ENCODE measurements around the gene DKK2. TPM values are rescaled to one million over a fixed set of nuclear protein-coding genes. Genes with fewer than 3 reads are reported as not detected.

DKK2 gene, protein sequence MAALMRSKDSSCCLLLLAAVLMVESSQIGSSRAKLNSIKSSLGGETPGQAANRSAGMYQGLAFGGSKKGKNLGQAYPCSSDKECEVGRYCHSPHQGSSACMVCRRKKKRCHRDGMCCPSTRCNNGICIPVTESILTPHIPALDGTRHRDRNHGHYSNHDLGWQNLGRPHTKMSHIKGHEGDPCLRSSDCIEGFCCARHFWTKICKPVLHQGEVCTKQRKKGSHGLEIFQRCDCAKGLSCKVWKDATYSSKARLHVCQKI
- total RNA-seq (2014; rRNA removed; shearing (Covaris generic)): 0.25 and 0.74 TPM in 2 replicates

DNA sequence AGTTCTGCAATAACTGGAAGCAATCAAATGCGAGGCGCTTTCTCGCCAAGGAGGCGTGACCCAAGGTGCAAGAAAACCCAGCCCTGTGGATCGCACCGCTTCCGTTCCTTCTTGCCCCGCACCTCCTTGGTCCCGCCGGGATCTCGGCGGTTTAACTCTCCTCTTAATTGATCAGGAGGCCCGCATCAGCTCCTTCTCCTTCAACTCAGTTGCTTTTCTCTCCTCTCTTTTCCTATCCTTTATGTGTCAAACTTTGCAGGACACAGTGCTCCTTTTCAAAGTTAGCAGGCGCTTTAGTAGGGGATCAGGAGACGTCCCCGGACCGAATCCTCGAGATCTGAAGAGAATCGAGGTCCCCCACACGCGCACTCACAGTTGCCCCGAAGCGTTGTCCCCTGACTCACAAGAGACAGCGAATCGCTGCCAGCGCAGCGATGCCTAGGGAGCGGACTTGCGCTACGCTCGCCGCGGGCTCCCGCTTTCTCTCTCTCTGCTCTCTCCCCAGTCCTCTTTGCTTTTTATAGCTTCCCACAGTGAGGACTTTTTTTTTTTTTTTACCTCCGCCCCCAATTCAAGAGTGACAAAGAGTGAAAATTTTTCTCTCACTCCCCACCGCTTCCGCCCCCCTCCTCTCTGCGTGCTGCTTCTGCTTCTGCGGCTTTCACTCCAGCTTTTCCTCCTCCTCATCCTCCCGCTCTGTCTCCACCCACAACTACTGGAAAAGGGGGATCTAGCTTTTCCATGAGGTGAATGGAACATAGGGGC lies at the start of gene DKK2:
Gene DKK2 (minus strand): TSS at position 495 of the 765 bp plus-strand sequence. CDS start 722 bp downstream, outside the sequence.
- peak; percentile 32 for DNase-seq (ENCODE audit: low read depth)

DNA sequence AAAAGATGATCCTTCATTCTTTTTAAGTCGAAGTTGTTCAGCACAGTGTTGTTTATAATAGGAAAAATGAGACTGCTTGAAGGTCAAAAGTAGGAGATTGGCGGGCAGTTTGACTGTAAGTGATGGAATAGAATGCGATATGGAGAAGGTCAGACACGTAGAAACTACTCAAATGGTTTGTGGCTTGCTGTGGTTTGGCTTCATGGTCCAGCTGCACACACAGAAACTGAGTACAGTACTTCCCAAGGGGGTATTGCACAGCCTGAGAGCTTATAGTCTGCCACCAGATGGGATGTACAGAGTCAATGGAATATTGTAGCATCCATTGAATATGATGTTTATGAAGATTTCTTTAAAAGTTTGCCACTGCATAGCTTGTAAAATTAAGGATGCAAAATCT lies 41.1 kb upstream of the DKK2 start:
- no peak for DNase-seq (ENCODE audit: low read depth)

DNA sequence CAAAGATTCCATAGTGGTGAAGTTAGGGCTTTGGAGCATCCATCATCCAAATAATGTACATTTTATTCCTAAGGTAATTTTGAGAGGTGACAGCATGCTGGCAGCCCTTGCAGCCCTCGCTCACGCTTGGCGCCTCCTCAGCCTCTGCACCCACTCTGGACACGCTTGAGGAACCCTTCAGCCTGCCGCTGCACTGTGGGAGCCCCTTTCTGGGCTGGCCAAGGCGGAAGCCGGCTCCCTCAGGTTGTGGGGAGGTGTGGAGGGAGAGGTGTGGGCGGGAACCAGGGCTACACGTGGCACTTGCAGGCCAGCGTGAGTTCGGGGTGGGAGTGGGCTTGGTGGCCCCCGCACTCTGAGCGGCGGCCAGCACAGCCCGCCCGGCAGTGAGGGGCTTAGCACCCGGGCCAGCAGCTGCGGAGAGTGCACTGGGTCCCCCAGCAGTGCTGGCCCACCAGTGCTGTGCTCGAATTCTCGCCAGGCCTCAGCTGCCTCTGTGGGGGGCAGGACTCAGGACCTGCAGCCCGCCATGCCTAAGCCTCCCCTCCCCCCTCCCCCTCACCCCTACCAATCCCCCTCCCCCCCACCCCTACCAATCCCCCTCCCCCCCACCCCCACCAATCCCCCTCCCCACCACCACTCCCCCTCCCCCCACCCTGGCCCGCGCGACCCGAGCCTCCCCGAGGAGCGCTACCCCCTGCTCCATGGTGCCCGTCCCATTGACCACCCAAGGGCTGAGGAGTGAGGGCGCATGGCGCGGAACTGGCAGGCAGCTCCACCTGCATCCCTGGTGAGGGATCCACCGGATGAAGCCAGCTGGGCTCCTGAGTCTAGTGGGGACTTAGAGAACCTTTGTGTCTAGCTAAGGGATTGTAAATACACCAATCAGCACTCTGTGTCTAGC lies 37.0 kb upstream of the DKK2 start:
- DNase-seq (ENCODE audit: low read depth): no peak

DNA sequence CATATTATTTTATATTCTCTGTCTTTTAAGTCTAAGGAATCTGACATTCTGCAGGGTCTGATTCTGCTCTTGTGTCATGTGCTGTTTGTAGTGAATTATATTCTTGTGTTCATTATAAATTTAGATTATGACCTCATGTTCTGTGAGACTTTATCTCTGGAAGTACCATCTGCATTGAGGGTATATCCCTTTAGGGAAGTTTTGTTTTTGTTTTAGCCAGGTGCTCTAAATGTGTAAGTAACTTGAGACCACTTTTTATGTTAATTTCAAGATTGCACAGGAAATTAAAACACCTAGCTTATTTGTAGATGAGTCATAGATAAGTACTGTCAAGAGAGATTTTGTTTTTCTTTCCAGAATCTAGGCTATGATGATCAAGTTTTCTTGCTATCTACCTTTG lies 35.0 kb upstream of the DKK2 start:
- no peak for DNase-seq (ENCODE audit: low read depth)

DNA sequence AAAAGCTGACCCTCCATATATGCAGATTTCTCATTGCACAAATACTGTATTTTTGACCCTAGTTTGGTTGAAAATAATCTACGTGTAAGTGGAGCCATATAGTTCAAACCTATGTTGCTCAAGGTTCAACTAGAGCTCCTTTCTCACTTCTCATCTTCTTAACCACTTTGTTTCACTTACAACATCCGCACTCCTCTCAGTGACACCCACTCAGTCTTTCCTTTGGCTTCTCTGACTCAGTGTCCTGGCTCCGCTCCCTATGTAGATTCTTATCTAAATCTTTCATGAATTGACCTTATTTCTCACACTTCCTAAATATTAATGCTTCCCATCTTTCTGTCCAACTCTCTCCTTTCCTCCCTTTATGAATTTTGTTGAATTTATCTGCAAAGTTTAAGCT lies 32.9 kb upstream of the DKK2 start:
- DNase-seq (ENCODE audit: low read depth): peak; percentile 45

DNA sequence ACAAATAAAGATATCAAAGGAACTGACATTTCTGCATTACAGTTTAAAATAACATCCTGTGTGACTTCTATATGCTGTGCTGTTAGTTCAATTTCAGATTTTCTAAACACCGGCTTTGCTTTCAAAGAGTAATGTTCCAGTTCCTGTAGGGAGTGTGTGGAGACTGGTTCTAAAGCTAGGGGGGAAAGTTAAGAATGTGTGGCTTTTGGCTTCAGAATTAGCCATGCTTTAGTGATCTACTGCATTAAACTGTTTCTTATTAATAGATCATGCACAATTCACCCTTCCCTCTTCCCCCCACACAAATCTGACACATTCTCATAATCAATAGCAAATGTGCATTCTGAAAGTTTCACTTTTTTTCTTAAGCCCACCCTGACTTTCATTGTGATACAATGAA lies 32.0 kb upstream of the DKK2 start:
- no peak for DNase-seq (ENCODE audit: low read depth)

DNA sequence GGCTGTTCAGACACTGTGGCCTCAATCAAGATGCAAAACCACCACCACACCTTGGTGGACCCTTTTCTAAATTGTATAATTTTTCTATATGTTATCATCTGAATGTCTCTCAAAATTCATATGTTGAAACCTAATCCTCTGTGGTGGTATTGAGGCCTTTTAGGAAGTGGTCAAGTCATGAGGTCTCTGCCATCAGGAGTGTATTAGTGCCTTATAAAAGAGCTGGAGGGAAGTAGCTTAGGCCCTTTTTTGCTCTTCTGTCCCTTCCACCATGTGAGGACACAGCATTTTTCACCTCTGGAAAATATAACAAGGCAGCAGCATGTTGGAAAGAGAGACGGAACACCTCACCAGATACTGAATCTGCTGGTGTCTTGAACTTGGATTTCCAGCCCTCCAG lies 30.5 kb upstream of the DKK2 start:
- no peak for DNase-seq (ENCODE audit: low read depth)

DNA sequence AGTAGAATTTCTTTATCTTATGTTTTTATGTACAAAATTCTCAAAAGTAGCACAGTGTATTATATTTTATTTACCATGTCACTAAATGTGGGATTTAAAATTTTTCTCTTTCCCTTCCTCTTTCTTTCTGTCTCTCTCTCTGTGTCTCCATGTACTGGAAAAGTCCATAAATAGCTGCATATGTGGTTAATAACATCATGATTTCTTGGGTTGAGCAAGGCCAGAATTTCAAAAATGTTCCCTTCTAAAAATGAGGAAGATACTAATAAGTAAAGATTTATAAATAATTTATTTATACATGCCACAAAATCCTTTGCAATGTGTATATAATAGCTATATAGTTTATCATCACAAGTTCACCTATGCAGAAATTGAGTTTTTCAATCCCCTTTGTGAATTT lies 29.1 kb upstream of the DKK2 start:
- no peak for DNase-seq (ENCODE audit: low read depth)

DNA sequence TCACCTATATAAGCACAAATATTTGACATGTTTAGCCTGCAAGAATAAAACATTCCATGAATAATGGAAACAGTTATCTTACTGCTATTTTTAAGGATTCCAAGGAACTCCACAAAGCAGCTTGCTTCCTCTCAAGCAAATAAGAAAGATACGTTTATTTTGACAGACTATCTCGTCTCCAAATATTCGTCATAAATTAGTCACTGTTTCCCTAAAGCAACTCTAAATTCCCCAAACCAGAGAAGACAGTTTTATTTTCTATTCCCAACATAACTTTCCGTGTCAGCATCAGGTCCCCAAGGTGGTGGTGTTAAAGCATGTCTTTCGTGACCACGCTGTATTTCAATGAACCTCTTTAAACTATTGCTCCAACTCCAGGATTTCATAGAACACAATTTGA lies 24.3 kb upstream of the DKK2 start:
- peak; percentile 31 for DNase-seq (ENCODE audit: low read depth)

DNA sequence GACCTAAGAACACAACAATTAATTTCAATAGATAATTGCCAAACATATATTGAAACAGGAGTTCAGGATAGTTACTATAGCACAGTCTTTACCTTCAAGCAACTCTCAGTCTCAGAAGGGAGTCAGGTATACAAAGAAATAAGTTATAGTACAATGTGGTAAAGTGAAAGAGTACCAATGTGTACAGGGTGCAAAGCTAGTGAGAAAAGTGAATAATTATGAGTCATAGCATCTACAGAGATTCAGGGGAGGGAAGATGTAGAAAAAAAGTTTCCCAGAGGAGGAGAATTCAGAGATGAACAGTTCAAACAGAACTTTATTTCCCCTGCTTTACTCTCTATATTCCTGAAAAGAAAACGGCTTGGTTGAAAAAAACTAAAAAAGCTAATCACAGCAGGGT lies 22.7 kb upstream of the DKK2 start:
- DNase-seq (ENCODE audit: low read depth): peak; percentile 37

DNA sequence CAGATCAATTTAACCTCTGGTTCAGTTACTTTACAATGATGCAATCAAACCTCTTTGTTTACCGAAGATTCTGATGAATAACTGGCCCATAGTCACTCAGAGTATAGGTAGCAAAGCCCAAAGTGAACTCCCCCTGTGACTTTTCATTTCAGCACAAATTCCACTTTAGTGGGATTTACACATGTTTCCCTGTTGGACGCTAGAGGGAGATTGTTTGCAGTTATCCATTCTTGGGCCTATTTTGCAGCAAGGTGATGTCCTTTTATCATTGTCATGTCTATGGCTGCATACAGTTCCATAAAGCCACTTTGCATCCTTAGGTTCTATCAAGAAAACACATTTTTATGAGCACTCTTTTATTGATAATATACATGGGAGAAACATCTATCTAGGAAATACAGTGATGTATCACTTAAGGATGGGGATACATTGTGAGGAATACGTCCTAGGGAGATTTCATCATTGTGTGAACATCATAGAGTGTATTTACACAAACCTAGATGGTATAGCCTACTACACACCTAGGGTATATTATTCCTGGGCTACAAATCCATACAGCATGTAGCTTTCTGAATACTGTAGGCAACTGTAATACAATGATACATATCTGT lies 14.5 kb upstream of the DKK2 start:
- DNase-seq (ENCODE audit: low read depth): no peak

DNA sequence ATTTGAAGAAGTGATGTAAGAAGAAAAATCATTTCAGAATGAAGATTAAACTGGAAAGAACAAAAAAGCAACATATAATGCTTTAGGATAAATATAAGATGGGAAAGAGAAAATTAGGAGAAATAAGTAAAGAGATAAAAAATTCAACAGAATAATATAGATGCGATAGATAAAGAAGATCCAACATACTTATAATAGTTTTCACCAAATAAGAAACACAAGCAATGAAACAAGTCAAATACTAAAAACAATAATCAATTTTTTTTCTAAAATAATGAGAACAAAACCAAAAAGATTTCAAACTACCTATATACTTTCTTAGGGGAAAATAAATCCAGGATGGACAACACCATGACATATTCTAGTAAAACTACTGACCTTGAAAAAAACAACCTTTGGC lies 10.1 kb upstream of the DKK2 start:
- no peak for DNase-seq (ENCODE audit: low read depth)

DNA sequence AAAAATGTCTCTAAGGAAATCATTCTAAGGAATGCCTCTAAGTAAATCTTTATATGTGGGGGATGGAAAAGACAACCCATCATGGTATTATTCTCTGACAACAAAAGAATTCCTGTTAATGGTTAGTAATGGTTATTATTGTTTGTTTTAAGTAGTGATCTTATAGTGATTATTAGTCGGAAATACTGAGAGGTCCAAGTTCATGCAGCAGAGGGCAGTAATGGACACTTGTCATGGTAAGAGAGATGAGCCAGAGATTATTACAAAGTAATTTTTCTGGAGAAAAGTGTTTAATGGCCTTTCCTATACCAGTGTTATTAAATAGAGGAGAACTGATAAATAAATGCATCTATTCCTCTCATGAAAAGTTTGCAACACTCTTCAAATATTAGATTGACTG lies 8.1 kb upstream of the DKK2 start:
- no peak for DNase-seq (ENCODE audit: low read depth)

DNA sequence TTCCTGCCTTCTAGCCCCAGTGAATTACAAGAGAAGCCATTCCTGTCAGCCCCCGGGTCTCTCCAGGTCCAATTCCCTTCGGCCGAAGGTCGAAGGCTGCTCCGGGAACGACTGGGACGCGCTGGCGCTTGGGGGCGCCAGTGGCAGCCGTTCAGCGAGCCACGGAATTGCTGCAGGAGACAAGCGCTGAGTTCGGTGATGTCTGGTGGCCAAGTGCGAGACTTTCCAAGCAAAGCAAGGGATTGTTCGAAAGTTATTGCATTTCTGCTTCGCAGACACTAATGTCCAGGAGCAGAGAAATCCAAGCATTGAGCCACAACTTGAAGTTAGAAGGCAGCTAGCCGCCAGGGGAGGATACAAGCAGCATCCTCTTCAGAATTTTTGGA lies 1.1 kb upstream of the DKK2 start:
- DNase-seq (ENCODE audit: low read depth): peak; percentile 42

DNA sequence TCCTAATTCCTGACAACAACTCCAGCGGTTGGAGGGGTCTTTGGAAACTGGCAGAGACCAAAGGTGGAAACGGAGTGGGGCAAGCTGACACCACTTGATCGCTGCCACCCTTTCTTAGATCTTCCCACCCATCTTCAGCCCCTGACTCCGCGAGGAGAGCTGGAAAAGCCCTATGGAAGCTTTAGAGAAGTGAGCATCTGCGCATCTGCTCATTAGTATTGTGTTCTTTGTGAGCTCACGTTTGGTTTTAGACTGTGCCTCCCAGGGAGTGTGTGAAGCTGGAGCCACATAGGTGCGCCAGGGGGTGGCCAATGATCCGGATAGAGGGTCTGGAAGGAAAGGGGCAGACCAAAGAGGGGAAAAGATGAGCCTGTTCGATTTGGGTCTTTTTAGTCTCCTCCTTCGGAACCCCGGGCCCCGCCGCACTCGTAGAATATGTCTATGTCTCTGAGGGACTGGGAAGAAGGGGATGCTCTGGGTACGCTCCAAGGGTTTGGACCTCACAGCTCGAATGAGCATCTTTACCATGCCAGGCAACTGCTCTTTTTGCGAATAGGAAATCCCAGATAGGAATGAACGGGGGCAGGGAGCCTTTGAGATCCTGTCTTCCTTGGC lies 578 bp upstream of the DKK2 start:
- DNase-seq (ENCODE audit: low read depth): no peak

DNA sequence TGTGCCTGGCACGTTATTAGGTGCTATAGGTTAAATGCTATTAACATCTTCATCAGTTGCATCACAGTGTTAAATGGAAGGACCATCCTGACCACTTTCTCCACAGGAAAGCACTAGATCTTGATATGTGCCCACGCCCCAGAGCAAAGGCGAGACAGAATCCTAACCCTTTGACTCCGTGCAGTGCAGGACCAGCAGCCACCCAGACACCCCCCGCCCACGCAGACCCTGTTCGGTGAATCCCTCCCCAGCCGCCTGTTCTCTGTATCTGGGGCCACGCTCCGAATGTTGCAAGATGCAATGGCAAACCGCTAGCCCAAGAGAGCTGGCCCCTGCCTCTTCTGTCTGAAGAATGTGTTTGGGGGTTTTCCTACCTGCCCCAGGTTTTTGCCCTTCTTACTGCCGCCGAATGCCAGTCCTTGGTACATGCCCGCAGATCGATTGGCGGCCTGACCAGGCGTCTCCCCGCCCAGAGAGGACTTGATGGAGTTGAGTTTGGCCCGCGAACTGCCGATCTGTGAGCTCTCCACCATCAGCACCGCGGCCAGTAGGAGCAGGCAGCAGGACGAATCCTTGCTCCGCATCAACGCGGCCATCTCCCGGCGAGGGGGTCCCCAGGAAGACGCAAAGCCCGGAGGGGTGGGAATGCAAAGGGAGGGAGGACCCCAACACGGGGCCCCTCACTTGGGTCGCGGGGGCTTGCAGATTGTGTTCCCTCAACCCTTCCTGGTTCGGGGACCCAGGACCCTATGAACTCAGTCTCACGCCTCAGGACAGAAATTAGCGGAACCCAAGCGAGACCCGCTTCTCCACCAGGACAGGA lies 906 bp downstream of the DKK2 start:
- peak; percentile 18 for DNase-seq (ENCODE audit: low read depth)

DNA sequence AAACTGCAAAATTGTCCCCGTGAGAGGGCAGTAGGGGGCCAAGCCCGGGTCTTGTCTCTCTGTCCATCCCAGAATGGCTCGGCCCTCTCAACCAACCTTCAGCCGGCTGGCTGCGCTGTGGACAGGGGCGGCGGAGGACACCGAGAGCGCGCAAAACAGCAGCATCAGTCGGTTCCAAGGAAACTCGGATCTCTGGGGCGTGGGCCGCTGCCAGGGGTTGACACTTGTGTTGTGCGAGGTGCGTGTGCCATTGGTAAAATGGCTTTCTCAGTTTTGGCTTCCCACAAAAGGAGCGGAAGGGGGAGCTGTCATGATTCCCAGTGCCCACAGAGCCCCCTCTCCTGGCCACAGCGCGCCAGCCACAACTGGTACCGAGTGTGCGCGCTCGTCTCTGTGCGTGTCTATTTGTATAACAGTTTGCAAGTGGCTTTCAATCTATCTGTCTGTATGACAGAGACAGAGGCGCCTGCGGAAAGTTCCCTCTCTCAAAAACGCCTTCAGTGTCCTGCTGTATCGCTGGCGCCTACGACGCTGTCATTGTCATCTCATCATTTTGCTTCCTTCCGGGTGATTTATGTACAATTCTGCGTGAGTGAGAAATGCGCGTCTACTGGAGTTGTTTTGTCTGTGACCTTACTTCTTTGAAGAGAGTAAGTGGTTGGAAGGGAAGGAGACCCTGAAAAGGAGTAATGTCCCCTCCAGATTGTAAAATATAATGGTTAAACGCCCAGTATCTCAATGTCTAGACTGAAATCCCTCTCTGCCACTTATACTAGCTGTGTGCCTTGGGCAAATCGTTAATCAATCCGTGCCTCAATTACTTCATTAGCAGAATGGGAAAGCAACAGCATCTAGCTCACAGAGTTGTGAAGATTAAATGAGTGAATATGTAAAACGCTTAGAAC lies 1.8 kb downstream of the DKK2 start:
- DNase-seq (ENCODE audit: low read depth): peak; percentile 49

DNA sequence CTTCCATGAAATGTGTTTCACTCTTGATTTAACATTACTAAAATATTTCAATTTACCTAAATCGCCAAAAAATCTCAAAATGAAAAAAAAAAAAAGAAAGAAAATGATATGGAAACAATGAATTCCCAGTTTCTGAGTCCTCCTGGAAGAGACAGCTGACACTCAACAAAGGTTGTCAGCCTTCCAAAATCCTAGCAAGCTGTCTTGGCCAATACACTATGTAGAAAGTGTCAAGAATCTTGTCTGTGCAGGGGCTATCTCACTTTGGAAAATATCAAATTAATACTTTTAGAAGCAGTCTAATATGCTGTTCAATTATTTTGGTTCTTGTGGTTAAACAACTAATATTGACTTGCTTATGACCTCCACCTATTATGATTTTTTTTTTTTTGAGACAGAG lies 8.7 kb downstream of the DKK2 start:
- no peak for DNase-seq (ENCODE audit: low read depth)

DNA sequence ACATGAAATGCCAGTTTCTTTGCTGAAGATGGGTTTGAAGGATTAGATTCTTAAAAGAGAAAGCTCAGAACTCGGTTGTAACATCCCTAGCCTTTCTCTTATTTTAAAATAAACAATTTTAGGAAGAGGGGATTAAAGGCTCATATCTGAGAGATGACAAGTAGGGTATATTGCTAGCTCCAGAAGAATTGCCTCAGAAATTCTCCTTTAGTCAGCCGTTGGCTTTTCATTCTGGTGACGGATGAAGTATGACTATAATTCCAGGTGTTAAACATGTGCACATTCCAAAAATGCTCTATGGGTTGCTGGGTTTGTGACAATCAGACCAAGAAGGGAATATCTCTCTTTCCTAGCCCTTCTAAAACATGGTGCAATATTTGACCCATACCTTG lies 17.8 kb downstream of the DKK2 start:
- DNase-seq (ENCODE audit: low read depth): no peak
